ENCODE measurements around the gene UBE3C.
"Not testable (repeated sequence)": the region's sequence is repeated elsewhere in the genome, so short reads cannot be mapped to it uniquely, and the experiment has no call there.

UBE3C gene

GRCh38 chr7:157246052-157246451 lies 107.3 kb downstream of the UBE3C start:
- H3K9ac ChIP-seq (ENCODE audit: low read length): no peak overlapping the region
- TF ChIP-seq EZH2phosphoT487 (IDR thresholded peaks at IDR 0.05; ENCODE audit: low read depth): no peak
- TF ChIP-seq, protein P1, sequence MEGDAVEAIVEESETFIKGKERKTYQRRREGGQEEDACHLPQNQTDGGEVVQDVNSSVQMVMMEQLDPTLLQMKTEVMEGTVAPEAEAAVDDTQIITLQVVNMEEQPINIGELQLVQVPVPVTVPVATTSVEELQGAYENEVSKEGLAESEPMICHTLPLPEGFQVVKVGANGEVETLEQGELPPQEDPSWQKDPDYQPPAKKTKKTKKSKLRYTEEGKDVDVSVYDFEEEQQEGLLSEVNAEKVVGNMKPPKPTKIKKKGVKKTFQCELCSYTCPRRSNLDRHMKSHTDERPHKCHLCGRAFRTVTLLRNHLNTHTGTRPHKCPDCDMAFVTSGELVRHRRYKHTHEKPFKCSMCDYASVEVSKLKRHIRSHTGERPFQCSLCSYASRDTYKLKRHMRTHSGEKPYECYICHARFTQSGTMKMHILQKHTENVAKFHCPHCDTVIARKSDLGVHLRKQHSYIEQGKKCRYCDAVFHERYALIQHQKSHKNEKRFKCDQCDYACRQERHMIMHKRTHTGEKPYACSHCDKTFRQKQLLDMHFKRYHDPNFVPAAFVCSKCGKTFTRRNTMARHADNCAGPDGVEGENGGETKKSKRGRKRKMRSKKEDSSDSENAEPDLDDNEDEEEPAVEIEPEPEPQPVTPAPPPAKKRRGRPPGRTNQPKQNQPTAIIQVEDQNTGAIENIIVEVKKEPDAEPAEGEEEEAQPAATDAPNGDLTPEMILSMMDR (IDR thresholded peaks at IDR 0.05; ENCODE audit: low read depth, low read length): no peak
- H2AFZ ChIP-seq (ENCODE audit: low read depth, low read length): no peak overlapping the region
- peaks cover 25% of the 10 kb centered on the region for H3K36me3 ChIP-seq (replicated peaks; ENCODE audit: low read depth, low read length)
- no peak overlapping the region for H3K4me3 ChIP-seq (ENCODE audit: low read length)
- H4K20me1 ChIP-seq (ENCODE audit: insufficient read depth, low read length): no peaks in the 10 kb centered on the region
- no peaks in the 10 kb centered on the region for H3K27me3 ChIP-seq (ENCODE audit: low read depth, low read length)
- H3K4me2 ChIP-seq (ENCODE audit: low read length): no peak overlapping the region
- no peaks in the 10 kb centered on the region for H3K9me3 ChIP-seq (ENCODE audit: insufficient read depth, low read length)
- H3K4me1 ChIP-seq (ENCODE audit: low read length): peaks cover 19% of the 10 kb centered on the region
- peaks cover 13% of the 10 kb centered on the region; the same call in 1 of the 2 replicates for H3K79me2 ChIP-seq (ENCODE audit: low read length)
- no peak overlapping the region for H3K27ac ChIP-seq (ENCODE audit: low read length)

- Histone ChIP-seq H4K20me1 (ENCODE audit: insufficient read depth, low read length) (no peaks in the 10 kb centered on the region), H3K27me3 (ENCODE audit: low read depth, low read length) (no peaks in the 10 kb centered on the region), H3K9me3 (ENCODE audit: insufficient read depth, low read length) (no peaks in the 10 kb centered on the region), H3K79me2 (ENCODE audit: low read length) (0 out of 2 replicates have a peak, but pooled peaks cover 4% of the 10 kb centered on the region), H3K4me1 (ENCODE audit: low read length) (peaks cover 7% of the 10 kb centered on the region; the same call in 1 of the 2 replicates), H3K4me3 (ENCODE audit: low read length) (no peak overlapping the region), H3K4me2 (ENCODE audit: low read length) (no peak overlapping the region), H3K36me3 (replicated peaks; ENCODE audit: low read depth, low read length) (peaks cover 37% of the 10 kb centered on the region), H2AFZ (ENCODE audit: low read depth, low read length) (no peak overlapping the region), H3K27ac (ENCODE audit: low read length) (no peak overlapping the region), H3K9ac (ENCODE audit: low read length) (no peak overlapping the region)
- no peak for TF ChIP-seq EZH2phosphoT487 (IDR thresholded peaks at IDR 0.05; ENCODE audit: low read depth)
- TF ChIP-seq, protein P1 (IDR thresholded peaks at IDR 0.05; ENCODE audit: low read depth, low read length): no peak
Measured at GRCh38 chr7:157248659-157249058, 109.9 kb downstream of the UBE3C start.

GRCh38 chr7:157250605-157251228 lies 112.0 kb downstream of the UBE3C start:
- Histone ChIP-seq H3K4me1 (ENCODE audit: low read length) (no peaks in the 10 kb centered on the region), H3K9ac (ENCODE audit: low read length) (no peak overlapping the region), H3K36me3 (replicated peaks; ENCODE audit: low read depth, low read length) (peaks cover 47% of the 10 kb centered on the region), H4K20me1 (ENCODE audit: insufficient read depth, low read length) (no peaks in the 10 kb centered on the region), H3K4me2 (ENCODE audit: low read length) (no peak overlapping the region), H3K79me2 (ENCODE audit: low read length) (no peaks in the 10 kb centered on the region), H3K27me3 (ENCODE audit: low read depth, low read length) (no peaks in the 10 kb centered on the region), H2AFZ (ENCODE audit: low read depth, low read length) (no peak overlapping the region), H3K27ac (ENCODE audit: low read length) (no peak overlapping the region), H3K4me3 (ENCODE audit: low read length) (no peak overlapping the region), H3K9me3 (ENCODE audit: insufficient read depth, low read length) (no peaks in the 10 kb centered on the region)
- TF ChIP-seq, protein P1 (IDR thresholded peaks at IDR 0.05; ENCODE audit: low read depth, low read length): peak; percentile 75
- no peak for TF ChIP-seq EZH2phosphoT487 (IDR thresholded peaks at IDR 0.05; ENCODE audit: low read depth)

DNA sequence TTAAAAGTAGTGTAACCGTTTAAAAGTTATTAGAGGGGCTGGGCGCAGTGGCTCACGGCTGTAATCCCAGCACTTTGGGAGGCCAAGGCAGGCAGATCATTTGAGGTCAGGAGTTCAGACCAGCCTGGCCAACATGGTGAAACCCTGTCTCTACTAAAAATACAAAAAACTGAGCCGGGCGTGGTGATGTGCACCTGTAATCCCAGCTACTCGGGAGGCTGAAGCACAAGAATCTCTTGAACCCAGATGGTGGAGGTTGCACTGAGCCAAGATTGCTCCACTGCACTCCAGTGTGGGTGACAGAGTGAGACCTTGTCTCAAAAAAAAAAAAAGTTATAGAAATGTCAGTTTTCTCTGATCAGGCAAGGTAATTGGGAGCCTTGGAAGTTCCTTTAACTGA lies 113.1 kb downstream of the UBE3C start:
- H3K4me2 ChIP-seq (ENCODE audit: low read length); H3K4me1 ChIP-seq (ENCODE audit: low read length); H3K4me3 ChIP-seq (ENCODE audit: low read length); H2AFZ ChIP-seq (ENCODE audit: low read depth, low read length); H3K27me3 ChIP-seq (ENCODE audit: low read depth, low read length); H3K9ac ChIP-seq (ENCODE audit: low read length); H3K79me2 ChIP-seq (ENCODE audit: low read length); H3K27ac ChIP-seq (ENCODE audit: low read length); H4K20me1 ChIP-seq (ENCODE audit: insufficient read depth, low read length); H3K9me3 ChIP-seq (ENCODE audit: insufficient read depth, low read length): not testable (repeated sequence)
- peaks cover 51% of the 10 kb centered on the region for H3K36me3 ChIP-seq (replicated peaks; ENCODE audit: low read depth, low read length)
